ENCODE results near the gene XXYLT1.

The XXYLT1 gene

DNA sequence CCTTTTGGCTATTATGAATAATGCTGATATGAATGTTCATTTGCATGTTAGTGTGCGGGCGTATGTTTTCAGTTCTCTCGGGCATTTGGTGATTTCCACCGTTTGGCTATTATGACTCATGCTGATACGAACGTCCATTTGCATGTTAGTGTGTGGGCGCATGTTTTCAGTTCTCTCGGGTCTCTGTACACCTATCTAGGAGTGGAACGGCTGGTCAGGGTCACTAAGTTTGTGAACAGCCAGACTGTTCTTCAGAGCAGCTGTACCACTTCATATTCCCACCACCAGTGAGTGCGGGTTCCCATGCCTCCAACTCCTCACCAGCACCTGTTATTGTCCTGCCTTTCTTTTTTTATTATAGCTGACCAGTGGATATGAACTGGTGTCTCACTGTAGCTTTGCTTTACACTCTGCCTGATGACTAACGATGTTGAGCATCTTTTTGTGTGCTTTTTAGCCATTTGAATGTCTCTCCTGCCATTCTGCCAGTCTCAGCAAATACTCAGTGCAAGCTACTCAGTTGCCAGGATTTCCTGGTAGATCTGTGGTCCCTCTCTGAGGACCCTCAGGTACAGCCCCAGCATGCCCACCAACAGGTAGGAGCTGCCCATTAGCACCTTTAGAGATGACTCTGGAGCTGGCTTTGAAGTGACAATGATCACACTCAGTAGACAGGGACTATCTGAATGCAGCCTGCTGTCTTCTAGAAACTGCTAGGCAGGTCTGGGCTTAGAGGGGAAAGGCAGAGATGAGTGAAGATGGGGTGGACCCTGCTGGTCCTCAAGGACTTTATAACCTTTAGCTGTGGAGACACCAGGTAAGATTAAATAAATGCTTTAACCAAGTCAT lies 141.1 kb downstream of the XXYLT1 start:
- no peak for DNase-seq (ENCODE audit: low spot score)

DNA sequence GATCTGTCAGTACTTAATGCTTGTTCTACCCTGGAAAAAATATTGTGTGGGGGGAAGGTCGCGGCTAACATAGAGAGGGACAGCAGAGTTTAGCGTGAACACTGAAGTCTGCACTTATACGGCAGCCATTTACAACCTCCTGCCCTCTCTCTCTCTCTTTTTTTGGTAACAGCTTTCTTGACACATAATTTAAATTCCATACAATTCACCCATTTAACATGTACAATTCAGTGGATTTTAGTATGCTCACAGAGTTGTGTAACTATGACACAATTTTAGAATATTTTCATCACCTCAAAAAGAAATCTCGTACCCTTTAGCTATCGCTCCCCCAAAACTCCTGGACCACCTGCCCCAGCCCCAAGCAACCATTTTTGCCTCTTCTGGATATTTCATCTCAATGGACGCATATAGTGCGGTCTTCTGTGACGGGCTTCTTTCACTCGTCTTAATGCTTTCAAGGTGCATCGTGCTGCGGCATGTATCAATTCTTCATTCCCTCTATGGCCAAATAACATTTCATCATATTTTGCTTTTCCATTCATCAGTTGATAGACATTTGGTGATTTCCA lies 141.8 kb downstream of the XXYLT1 start:
- DNase-seq (ENCODE audit: low spot score), result no peak

DNA sequence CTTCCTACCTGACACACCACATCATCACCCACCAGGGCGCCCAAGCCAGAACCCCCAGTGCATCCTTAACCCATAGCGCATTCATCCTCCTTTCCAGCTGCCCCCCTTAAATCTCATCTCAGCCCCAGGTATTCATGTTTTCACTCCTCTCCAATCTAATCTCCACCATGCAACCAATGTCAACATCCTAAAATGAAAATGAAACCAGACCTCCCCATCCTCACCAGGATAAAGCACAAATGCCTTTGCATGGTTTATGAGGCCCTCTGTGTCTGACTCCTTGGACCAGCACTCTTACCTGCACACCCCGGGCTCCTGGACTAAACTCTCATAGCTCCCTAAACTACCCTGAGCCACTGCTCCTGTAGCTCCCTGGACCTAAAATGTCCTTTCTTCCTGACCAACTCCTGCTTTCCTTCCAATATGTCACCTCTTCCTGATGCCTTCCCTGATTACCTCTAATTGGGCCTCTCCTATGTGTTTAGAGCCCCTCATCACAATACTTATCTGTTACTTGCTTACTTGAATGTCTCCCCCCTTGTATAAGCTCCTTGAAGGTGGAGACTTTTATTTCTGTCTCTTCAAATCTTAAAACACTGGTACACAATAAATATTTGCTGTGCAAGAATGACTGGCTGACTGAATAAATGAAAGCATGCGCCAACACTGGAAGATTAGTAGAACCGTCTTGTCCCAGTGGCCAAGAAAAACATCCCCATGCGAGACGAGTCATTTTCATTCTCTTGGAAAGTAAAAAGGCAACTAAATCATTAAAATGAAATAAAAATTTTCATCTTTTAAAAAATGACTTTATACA lies 142.5 kb downstream of the XXYLT1 start:
- DNase-seq (ENCODE audit: low spot score), result no peak

DNA sequence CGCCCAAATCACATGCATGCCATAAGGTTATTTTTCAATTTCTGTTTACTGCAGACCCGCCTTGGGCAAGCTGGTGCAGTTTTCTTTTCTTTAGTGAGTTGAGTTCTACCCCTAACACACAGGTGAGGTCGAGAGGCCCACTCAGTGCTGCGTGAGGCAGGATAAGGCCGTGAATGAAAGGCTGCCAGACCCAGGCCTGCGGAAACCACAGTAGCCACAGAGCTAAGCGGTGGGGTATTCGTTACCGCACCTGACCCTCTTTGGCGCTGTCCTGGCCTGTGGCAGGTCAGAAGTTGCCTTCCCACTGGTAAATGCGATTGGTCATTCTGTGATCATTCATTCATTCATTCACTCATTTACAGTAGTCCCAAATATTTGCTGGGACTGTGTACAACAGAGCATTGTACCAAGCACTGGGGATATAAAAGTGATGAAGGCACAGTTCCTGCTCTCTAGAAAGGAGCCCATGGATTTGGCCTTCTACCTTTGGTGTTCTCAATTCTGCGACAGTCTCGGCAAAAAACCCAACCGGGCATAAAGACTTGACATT lies 144.8 kb downstream of the XXYLT1 start:
- DNase-seq (ENCODE audit: low spot score), result no peak

DNA sequence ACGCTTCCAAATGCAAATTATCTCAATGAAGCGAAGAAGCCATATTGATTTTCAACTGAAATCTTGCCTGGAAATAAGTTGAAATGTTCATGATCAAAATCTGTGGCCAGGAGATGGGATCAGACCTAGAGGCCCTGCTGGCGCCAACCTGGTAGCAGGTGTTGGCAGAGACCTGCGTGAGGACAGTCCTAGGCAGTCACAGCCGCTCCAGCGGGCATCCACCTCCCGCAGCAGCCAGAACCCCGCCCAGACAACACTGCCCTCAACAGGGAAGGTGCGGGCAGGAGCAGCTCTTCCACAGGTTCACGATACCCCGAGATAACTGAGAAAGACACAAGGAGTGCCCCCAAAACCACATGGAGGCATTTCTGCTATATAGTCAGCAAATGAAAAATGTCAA lies 145.3 kb downstream of the XXYLT1 start:
- DNase-seq (ENCODE audit: low spot score), result no peak

DNA sequence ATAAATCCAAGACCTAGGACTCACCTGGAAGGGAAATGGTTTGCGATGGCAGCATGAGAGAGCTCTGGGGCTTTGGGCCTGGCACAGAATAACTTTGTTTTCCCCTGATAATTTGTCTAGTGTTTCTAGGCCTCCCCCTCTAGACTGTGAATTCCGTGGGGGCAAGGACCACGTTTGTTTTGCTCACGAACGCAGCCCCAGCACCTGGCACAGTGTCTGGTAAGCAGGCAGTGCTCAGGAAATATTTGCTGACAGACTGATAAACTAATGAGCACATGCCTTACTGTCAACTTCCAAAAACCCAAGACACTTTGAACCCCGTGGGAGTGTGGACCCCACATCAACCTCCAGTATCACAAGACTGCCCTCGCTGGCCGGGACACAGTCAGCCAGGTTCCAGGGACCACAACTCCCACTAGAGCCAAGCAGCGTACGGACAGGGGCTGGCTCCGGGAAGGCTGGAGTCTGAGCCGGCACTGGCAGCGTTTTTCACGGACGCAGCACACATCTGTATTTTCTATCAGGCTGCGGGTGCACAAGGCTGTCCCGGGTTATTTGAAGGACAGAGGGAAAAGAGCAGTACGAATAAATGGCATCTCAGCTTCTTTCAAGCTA lies 146.5 kb downstream of the XXYLT1 start:
- no peak for DNase-seq (ENCODE audit: low spot score)

DNA sequence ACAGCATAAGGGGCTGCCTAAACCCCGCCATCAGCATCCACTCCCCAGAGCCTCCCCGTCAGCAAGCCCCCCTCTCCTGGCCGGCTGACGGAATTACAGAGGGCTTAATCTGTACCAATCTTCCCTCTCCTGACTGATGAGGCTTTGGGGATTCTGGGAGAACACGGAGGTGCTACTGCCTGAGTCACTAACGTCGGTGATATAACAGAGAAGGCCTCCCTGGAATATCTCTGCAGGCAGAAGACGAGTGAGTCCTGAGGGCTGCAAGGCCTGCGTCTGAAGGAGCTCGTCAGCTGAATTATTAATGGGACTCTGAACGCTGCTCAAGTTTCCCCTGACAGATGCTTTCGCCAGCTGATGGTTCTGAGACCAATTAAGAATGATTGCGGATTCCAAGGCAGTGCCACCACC lies 147.7 kb downstream of the XXYLT1 start:
- DNase-seq (ENCODE audit: low spot score), result no peak

DNA sequence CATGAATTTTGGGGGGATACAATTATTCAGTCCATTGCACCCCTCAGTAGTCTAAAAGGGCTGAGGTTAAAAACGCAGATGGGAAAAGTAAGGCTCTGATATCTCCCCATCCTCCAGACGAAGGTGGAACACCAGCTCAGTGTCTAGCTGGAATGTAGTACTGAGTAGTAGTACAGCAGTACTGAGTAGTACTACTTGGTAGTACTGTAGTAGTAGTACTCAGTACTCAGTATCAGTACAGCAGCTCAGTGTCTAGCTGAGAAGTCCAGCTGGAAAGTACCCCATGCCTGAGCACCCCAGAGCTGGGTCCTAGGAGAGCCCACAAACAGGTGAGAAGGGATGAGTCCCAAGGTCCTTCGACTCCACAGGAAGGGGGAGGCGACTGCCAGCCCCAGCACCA lies 148.7 kb downstream of the XXYLT1 start:
- no peak for DNase-seq (ENCODE audit: low spot score)

DNA sequence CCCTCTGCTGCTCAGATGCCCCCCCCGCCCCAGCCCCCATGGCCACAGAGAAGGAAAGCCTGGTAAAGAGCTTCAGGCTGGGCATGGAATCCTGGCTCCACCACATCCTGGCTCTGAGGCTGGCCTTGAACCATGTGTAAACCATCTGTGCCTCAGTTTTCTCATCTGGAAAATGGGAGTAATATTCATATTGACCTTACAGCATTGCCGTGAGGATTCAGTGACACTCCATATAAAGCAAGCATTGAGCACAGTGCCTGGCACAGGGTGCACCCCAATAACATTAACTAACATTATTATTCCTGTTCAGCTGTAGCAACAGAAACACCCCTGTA lies 150.7 kb downstream of the XXYLT1 start:
- DNase-seq (ENCODE audit: low spot score), result no peak

DNA sequence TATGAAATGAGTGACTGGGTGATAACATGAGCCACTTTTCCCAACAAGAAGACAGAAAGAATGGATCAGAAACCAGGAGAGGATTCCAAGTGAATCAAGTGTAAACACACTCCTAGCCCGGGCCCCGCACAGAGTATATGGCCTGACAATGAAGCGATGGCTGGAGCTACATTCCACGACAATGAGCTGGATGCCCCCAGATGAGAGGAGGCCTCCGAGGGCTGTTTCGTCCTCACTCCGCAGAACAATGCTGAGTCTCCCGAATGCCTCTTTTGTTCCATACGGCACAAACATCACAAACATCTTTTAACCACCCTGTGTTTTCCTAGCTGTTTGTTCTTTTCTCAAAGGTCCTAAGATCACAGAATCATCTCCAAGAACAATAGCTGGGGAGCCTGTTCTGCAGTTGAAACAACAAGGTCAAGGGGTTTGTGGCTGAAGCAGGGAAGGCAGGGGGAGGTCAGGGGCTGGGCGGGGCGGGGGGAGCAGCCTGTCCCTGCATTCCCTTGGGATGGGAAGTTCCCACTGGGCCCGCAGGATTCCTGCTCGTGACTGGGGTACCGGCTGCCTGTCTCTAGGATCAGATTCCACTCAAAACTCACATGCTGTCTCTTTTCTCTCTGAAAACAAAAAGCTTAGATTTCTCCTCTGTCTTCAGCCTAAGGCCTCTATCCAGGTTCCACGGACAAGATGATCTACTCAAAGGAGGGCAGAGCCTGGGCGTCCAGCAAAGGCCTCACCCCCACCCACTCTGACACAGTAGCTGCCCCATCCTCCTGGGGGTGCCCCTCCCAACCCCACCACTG lies 151.3 kb downstream of the XXYLT1 start:
- DNase-seq (ENCODE audit: low spot score), result no peak

DNA sequence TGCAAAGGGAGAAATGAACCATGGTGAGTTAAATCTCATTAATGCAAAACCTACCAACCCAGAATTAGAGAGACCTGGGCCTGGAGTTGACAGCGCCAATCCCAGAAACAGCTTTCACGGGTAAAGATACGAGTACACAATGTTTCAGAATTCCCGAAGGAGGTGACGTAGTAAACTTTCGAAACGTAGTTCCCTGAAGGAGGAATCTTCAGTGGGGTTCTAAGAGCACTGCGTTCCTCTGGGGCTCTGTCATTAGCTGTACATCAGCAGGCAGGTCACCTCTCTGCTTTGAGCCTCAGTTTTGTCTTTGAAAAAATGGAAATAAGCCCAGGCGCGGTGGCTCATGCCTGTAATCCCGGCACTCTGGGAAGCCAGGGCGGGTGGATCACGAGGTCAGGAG lies 152.3 kb downstream of the XXYLT1 start:
- no peak for DNase-seq (ENCODE audit: low spot score)

DNA sequence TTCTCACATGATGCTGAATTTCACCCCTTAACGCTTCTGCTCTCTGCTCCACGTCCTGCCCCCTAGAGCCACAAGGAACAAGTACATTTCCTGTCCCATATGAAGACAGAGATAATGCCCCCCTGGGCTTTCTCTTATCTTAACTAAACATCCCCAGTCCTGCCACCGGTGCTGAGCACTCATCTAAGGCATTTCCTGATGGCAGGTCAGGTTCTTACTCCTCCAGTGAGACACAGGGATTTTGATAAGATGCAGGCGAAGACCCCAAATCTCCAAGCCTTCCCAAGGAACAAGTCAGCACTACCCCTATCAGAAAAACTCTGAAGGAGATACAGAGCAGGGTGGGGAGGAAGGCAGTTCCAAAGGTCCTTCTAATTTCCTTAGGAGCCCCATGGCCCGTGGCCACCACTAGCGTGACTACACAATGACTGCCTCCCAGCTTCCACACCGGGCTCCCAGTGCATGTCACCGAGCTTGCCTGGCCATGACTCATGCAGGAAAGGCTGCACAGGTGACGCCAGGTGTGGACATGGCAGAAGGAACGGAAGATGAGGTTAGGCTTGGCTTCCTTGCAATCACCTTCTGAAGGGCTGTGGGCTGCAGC lies 152.9 kb downstream of the XXYLT1 start:
- peak; percentile 38 for DNase-seq (ENCODE audit: low spot score)

DNA sequence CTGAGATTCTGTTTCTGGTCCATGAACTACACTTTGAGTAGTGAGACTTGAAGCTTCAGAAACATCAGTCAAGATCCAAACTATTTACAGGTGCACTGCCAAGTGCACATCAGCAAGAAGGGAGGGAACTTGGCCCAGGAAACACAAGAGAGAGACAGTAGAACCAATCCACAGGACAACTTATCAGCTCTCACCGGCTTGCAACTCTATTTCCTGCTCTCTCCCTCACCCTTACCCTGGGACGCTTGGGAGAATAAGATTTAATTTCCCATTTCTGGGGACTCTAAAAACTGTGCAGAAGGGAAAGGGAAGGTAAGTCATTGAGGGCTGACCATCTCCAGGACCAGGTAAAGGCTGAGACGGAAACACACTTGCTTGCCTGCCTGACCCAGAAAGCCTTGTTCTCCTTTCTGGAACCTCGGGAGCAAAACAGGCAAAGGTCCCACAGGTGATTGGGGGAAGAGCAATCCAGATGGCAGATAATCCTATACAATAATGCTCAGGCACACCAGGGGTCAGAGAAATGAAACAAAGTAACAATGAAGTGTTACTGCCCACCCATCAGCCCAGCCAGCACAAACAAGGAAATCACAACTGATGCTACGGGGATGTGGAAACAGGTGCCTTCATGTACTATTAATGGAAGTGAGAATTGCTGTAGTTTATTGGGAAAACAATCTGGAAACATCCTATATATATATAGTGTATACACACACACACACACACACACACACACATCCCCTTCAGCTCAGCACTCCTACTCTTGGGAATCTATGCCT lies 154.4 kb downstream of the XXYLT1 start:
- DNase-seq (ENCODE audit: low spot score), result no peak

DNA sequence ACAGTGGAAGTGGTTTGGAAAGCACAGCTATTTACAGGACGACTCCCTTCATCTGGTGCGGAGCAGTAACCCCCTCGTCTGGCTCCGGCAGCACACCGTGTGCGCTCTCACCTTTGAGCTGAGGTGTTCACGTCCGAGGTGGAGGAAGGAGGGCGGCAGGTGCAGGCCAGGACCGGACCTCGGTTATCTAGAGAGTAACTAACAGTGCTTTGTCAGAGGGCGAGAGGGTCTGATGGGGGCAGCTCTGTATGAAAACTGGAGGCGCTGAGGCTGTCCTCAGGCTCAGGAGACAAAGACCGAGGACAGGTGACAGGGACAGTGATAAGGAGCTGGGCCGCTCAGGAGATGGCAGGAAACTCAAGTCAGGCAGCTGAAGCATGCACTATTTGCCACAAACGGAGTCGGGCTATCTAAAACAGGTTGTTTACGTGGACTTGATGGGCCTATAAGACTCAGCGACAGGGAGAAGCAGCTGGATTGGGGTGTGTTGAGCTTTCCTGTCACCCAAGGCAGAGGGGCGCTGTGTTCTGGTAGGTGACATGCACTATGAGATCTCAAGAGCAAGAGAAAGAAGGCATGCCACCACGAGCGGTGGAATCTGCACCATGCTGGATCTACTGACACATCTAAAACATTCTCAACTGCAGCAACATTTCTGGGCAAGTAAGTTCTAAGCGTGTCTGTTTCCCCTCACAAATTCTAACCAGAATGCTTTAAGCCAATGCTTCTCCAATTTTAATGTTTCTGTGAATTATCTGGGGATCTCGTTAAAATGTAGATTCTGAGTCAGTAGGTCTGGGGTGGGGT lies 155.2 kb downstream of the XXYLT1 start:
- no peak for DNase-seq (ENCODE audit: low spot score)

DNA sequence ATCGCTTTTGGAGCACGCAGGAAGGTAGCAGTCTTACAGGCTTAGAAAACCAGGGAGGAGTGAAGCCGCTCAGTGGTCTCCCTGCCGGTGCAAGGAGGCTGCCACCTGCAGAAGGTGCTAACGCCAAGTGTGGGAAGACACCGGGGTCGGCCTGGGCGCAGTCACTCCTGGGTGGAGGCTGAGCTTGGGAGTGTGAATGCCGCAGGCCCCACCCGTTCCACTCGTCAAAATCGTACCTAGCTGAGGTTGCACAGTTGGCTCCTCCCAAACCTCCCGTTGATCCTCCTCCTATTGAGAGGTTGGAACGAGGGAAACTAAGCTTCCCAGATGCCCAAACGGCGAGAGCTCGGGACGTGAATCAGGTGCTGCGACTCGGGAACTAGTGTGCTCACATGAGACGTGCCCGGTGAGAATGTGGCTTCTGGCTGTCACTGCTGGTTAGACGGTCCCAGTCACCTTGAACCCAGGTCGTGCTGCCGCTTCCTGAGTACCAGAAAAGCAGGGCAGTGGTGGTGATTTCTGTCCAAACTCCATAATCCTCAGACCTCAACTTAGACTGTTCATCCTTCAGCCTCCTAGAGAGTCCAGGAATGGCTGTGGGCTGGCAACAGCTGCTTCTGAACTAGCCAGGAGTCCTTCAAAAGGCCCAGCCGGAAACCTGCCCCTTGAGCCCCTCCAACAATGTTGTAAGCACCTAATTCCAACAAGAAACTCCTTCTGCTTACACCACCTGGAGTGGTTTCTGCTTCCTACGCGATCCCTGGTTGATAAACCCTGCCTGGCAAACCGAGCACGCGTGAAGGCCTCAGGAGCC lies 156.0 kb downstream of the XXYLT1 start:
- DNase-seq (ENCODE audit: low spot score), result no peak

DNA sequence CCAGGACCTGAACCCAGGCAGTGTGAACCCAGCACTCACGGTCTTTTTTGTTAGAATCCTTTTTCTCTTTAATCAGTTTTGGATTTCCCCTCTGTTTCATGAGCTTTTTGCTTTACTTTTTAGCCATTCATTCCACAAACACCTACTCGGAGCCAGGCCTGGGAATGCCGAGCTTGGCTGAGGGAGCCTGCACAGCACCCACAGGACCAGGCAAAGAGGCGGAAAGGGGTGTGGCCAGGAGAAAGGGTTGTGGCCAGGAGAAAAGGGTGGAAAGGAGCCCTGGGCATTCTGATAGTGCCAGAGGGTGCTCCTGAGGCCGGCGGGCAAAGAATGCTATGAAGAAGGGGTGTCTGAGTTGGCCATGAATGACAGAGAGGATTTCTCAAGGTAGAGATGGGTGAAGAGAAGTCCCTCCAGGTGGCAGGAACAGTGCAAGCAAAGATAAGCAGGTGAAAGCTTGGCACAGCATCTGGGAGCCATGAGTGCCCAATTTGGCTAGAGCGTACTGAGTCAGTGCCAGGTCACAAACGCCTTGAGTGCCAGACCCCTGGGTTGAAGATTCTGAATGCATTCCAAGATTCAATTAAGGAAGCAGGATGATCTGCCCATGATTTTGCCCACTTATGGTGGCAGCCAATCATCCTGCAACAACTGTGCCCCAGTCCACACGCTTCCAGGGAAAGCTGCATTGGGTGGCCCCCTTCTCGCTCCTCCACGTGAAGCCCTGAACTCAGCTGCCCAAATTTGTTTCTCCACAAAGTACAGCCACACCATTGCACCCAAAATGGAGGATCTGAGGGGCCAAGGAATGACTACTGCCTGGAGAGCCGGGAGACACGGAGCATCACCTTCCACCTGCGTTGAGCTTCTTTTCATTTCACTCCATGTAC lies 157.2 kb downstream of the XXYLT1 start:
- DNase-seq (ENCODE audit: low spot score), result no peak

DNA sequence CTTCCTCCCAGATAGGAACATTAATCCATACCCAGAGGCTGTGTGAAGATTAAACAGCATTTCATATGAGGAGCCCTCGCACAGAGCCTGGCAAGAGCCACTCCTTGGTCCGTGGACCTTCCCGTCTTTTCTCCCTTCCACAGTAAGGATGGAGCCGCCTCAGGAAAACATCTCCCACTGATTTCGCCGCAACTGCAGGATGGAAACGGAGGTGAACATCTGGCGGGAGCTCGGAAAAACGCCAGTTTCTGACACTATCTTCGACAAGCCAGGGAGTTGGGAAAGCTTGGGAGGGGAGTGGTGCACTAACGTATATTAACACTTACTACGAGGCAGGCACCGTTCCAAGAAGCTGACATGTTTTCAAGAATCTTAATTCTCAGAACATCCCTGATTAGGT lies 157.9 kb downstream of the XXYLT1 start:
- DNase-seq (ENCODE audit: low spot score), result no peak

All from hematopoietic multipotent progenitor cell treated with erythropoietin and hydrocortisone succinate and interleukin-3 and kit ligand, for 15 days (in vitro differentiated cells).